Sigmoid colon (tissue), 4 donors: ENCODE data around the gene UBLCP1.
"Not testable (repeated sequence)": the region's sequence is repeated elsewhere in the genome, so short reads cannot be mapped to it uniquely, and the experiment has no call there.

Source experiments
- EP300 ChIP-seq, 4 donors: sonication (generic); formaldehyde crosslinking; IDR thresholded peaks; one replicate each; pipeline ENCODE4 v1.6.1; 2017; ENCODE audit warnings: antibody characterized with exemption in 4 of 4
- POLR2A ChIP-seq, 2 donors: fragments of 450-650 bp; IDR thresholded peaks; one replicate each; pipeline ENCODE4 v1.6.1; 2016; ENCODE audit warnings: antibody characterized with exemption in 2 of 2, mild to moderate bottlenecking in 2 of 2, moderate library complexity in 2 of 2
- POLR2AphosphoS5 ChIP-seq, 4 donors: sonication (generic); formaldehyde crosslinking; IDR thresholded peaks; one replicate each; pipeline ENCODE4 v1.6.1; 2017; ENCODE audit warnings: antibody characterized with exemption in 4 of 4
- TF ChIP-seq, protein P1 (sequence below), 4 experiments: fragments of 450-650 bp in 3 of 4; fragments of 200-600 bp in 1 of 4; IDR thresholded peaks; one replicate each; pipeline ENCODE4 v1.5.1; 2016 to 2019; ENCODE audit warnings: antibody characterized with exemption in 4 of 4, mild to moderate bottlenecking in 3 of 4, moderate library complexity in 2 of 4

DNA sequence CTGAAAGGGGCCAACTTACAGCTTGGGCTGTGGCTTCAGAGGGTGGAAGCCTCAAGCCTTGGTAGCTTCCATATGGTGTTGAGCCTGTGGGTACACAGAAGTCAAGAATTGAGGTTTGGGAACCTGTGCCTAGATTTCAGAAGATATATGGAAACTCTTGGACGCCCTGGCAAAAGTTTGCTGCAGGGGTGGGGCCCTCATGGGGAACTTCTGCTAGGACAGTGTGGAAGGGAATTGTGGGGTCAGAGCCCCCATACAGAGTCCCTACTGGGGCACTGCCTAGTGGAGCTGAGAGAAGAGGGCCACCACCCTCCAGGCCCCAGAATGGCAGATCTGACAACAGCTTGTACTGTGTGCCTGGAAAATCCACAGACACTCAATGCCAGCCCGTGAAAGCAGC lies 3.7 kb downstream of the UBLCP1 start:
- TF ChIP-seq, protein P1, sequence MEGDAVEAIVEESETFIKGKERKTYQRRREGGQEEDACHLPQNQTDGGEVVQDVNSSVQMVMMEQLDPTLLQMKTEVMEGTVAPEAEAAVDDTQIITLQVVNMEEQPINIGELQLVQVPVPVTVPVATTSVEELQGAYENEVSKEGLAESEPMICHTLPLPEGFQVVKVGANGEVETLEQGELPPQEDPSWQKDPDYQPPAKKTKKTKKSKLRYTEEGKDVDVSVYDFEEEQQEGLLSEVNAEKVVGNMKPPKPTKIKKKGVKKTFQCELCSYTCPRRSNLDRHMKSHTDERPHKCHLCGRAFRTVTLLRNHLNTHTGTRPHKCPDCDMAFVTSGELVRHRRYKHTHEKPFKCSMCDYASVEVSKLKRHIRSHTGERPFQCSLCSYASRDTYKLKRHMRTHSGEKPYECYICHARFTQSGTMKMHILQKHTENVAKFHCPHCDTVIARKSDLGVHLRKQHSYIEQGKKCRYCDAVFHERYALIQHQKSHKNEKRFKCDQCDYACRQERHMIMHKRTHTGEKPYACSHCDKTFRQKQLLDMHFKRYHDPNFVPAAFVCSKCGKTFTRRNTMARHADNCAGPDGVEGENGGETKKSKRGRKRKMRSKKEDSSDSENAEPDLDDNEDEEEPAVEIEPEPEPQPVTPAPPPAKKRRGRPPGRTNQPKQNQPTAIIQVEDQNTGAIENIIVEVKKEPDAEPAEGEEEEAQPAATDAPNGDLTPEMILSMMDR (IDR thresholded peaks at IDR 0.05) = not testable (repeated sequence)
- not testable (repeated sequence) for TF ChIP-seq POLR2A, EP300, POLR2AphosphoS5 (IDR thresholded peaks at IDR 0.05)
